K562 (cell line): ENCODE results near the gene PPP1R13B. TPM values are rescaled to one million over a fixed set of nuclear protein-coding genes. Genes with fewer than 3 reads are reported as not detected.

Experiments
- ATAC-seq: fragments of 200-7000 bp; cut with Tn5 transposase; 3 replicates; pipeline ENCODE4 v1.9.1; 2020; ENCODE audit warnings: moderate library complexity
- BruUV-seq: library from RNA; stranded (reverse); fragments of 400-500 nt; replicated peaks from 2 replicates; lab custom pipeline; 2021; lab: Mats Ljungman, UMichigan
- CTCF ChIA-PET: fragments of 300-600 bp; formaldehyde crosslinking; extraction: SDS; loops from one replicate; lab custom pipeline; 2021; ENCODE audit warnings: low intra/inter-chr PET ratio; lab: Yijun Ruan, JAX
- POLR2A ChIA-PET: fragments of 300-600, 350-650 bp; sonication (Branson Sonifier 250); formaldehyde crosslinking; extraction: SDS; loops from one replicate; lab custom pipeline; 2021; ENCODE audit warnings: antibody characterized with exemption, inconsistent platforms; lab: Yijun Ruan, JAX
- DNase-seq, 4 experiments: peaks; one replicate each; pipeline versions ENCODE4 v3.0.0 to v3.0.0-alpha.2; 2011 to 2018; ENCODE audit warnings: low spot score in 3 of 4, mixed read lengths in 3 of 4; ENCODE audit errors: extremely low read depth in 1 of 4
- FAIRE-seq: peaks from 2 replicates; lab custom pipeline; 2011; peaks lifted over from hg19 to GRCh38; lab: Jason Lieb, UNC
- H2AFZ ChIP-seq: 2 replicates; pipeline ENCODE4 v1.6.0; 2011; ENCODE audit warnings: low read depth, low read length, control low read depth, inconsistent platforms
- H3K27ac ChIP-seq: fragments of 200-600 bp; 3 replicates; pipeline ENCODE4 v1.8.0; 2011; ENCODE audit warnings: low read depth, mild to moderate bottlenecking, control low read depth, inconsistent platforms, low read length, moderate library complexity, mixed read lengths; ENCODE audit errors: extremely low read depth
- H3K27me3 ChIP-seq, 2 experiments: fragments of 300-600 bp in 1 of 2; 2 replicates in 1 of 2; 3 replicates in 1 of 2; pipeline versions ENCODE4 v1.6.0 to v1.8.0; 2011; ENCODE audit warnings: inconsistent platforms in 2 of 2, low read length in 2 of 2, mild to moderate bottlenecking in 1 of 2, mixed read lengths in 1 of 2, moderate library complexity in 1 of 2; ENCODE audit not compliant: control insufficient read depth in 2 of 2, insufficient read depth in 2 of 2
- H3K36me3 ChIP-seq: fragments of 300-600 bp; 3 replicates; pipeline ENCODE4 v1.8.0; 2011; ENCODE audit warnings: mild to moderate bottlenecking, low read length, inconsistent platforms; ENCODE audit not compliant: control insufficient read depth, insufficient read depth
- H3K4me1 ChIP-seq, 2 experiments: fragments of 200-600 bp in 1 of 2; replicated peaks in 1 of 2; 2 replicates in 1 of 2; 3 replicates in 1 of 2; pipeline versions ENCODE4 v1.5.1 to v1.8.0; 2011; ENCODE audit warnings: inconsistent platforms in 2 of 2, low read length in 2 of 2, mild to moderate bottlenecking in 1 of 2, mixed read lengths in 1 of 2, moderate library complexity in 1 of 2; ENCODE audit not compliant: control insufficient read depth in 2 of 2, insufficient read depth in 2 of 2
- H3K4me2 ChIP-seq: 2 replicates; pipeline ENCODE4 v1.6.1; 2011; ENCODE audit warnings: low read length, control low read depth, inconsistent platforms, mixed read lengths; ENCODE audit not compliant: insufficient read depth
- H3K4me3 ChIP-seq: fragments of 200-600 bp; sonication (generic), shearing (Covaris generic); 2 replicates; pipeline ENCODE4 v1.5.1; 2016; ENCODE audit warnings: control low read depth, inconsistent platforms
- H3K79me2 ChIP-seq: fragments of 200-600 bp; 3 replicates; pipeline ENCODE4 v1.8.0; 2011; ENCODE audit warnings: low read length, inconsistent platforms; ENCODE audit not compliant: control insufficient read depth, insufficient read depth
- H3K9ac ChIP-seq, 2 experiments: 2 replicates each; pipeline versions ENCODE4 v1.6.0 to v1.6.1; 2011; ENCODE audit warnings: low read depth in 2 of 2, low read length in 2 of 2, control low read depth in 1 of 2, inconsistent platforms in 1 of 2, mild to moderate bottlenecking in 1 of 2, mixed read lengths in 1 of 2; ENCODE audit not compliant: insufficient read depth in 1 of 2
- H3K9me1 ChIP-seq: one replicate; pipeline ENCODE4 v1.6.0; 2011; ENCODE audit warnings: inconsistent platforms, mild to moderate bottlenecking, low read length, moderate library complexity; ENCODE audit not compliant: control insufficient read depth, insufficient read depth
- H3K9me3 ChIP-seq: replicated peaks from 2 replicates; pipeline ENCODE4 v1.5.1; 2011; ENCODE audit warnings: low read depth, low read length, inconsistent platforms; ENCODE audit not compliant: control insufficient read depth, insufficient read depth
- H4K20me1 ChIP-seq: replicated peaks from 2 replicates; pipeline ENCODE4 v1.6.1; 2011; ENCODE audit warnings: low read length, inconsistent platforms, mixed read lengths; ENCODE audit not compliant: control insufficient read depth, insufficient read depth
- GATAD2A ChIP-seq: fragments of 450-650 bp; IDR thresholded peaks from 2 replicates; pipeline ENCODE4 v1.6.1; 2017
- ZFPM2 ChIP-seq: fragments of 250-450 bp; sonication (Bioruptor Pico); IDR thresholded peaks from 2 replicates; pipeline ENCODE4 v1.5.1; 2022; ENCODE audit warnings: mild to moderate bottlenecking
- ZNF212 ChIP-seq: fragments of 450-650 bp; formaldehyde crosslinking; IDR thresholded peaks from 2 replicates; pipeline ENCODE4 v1.4.0; 2020; ENCODE audit warnings: mild to moderate bottlenecking
- WGBS: fragments of 100-300 bp; shearing (Covaris generic); methylation state at CpG from one replicate; pipeline ENCODE4 v1.1.6; 2016; ENCODE audit warnings: low coverage, mixed read lengths; ENCODE audit not compliant: insufficient coverage; ENCODE audit errors: missing lambda C conversion rate; 5-methylcytosine and 5-hydroxymethylcytosine counted together
- in situ Hi-C: fragments of 300-500 bp; cut with MboI; formaldehyde crosslinking; loops from 4 replicates; pipeline ENCODE4 v1.15.0; 2018; ENCODE audit warnings: inconsistent platforms, mixed read lengths
- intact Hi-C: fragments of 100-400 bp; cut with micrococcal nuclease; formaldehyde crosslinking; loops from 2 replicates; pipeline ENCODE4 v1.14.2; 2022
- polyA plus RNA-seq, 8 experiments: library from polyadenylated mRNA; depleted of rRNA in 4 of 8; stranded (reverse) in 5 of 8; unstranded in 3 of 8; fragments of >200 nt; fragmentation: Nextera tagmentation in 2 of 8; fragmentation: Illumina TruSeq in 1 of 8; extraction: Ambion mirVana in 2 of 8; extraction: Trizol in 1 of 8; gene quantifications; 2 replicates each; pipeline versions ENCODE4 v1.2.1 to v1.2.3, GENCODE V29; 2011 to 2014; ENCODE audit warnings: inconsistent platforms in 1 of 8, missing spikeins in 1 of 8
- total RNA-seq, 7 experiments: library from RNA; depleted of rRNA in 6 of 7; stranded (reverse); fragments of >200 nt in 6 of 7; fragmentation: Illumina TruSeq in 2 of 7; extraction: Trizol in 2 of 7; gene quantifications; 2 replicates each; pipeline versions ENCODE4 v1.2.1 to v1.2.3, GENCODE V29; 2011 to 2021; ENCODE audit warnings: low replicate concordance in 1 of 7
- TF ChIP-seq, protein P1 (sequence below): sonication (generic); formaldehyde crosslinking; IDR thresholded peaks from 2 replicates; pipeline ENCODE4 v1.8.1; 2023; ENCODE audit warnings: mild to moderate bottlenecking, missing genetic modification reagents

The PPP1R13B gene
- total and polyA plus RNA-seq, 9 of the 15 experiments (the other 6 are each of a cell fraction or from before 2014, with no cell fraction given): 0.03 to 1.7 (median 0.15) TPM

- 96% methylated on average over 18 of the region's 53 CpGs for WGBS
- no peak for TF ChIP-seq ZNF212 (CRISPR knock-in tag)
- no peak for TF ChIP-seq ZFPM2 (CRISPR knock-in tag)
- TF ChIP-seq, protein P1, sequence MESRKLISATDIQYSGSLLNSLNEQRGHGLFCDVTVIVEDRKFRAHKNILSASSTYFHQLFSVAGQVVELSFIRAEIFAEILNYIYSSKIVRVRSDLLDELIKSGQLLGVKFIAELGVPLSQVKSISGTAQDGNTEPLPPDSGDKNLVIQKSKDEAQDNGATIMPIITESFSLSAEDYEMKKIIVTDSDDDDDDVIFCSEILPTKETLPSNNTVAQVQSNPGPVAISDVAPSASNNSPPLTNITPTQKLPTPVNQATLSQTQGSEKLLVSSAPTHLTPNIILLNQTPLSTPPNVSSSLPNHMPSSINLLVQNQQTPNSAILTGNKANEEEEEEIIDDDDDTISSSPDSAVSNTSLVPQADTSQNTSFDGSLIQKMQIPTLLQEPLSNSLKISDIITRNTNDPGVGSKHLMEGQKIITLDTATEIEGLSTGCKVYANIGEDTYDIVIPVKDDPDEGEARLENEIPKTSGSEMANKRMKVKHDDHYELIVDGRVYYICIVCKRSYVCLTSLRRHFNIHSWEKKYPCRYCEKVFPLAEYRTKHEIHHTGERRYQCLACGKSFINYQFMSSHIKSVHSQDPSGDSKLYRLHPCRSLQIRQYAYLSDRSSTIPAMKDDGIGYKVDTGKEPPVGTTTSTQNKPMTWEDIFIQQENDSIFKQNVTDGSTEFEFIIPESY (CRISPR knock-in tag): peak; percentile 73
- no peak for TF ChIP-seq GATAD2A
- Histone ChIP-seq H3K36me3 (peaks cover 56% of the 10 kb centered on the region; the same call in 1 of the 3 replicates), H3K9ac (no peak overlapping the region), H3K4me1 (peaks cover 10 to 64% of the 10 kb centered on the region in 2 experiments; a peak in 4 of 5 replicates), H3K27me3 (no peaks in the 10 kb centered on the region), H3K4me3 (no peak overlapping the region), H2AFZ (no peak overlapping the region), H3K4me2 (no peak overlapping the region), H4K20me1 (no peaks in the 10 kb centered on the region), H3K9me3 (no peaks in the 10 kb centered on the region), H3K27ac (no peak overlapping the region), H3K9me1 (no peaks in the 10 kb centered on the region), H3K79me2 (peaks cover 26% of the 10 kb centered on the region)
- ATAC-seq (no peak), DNase-seq (no peak), FAIRE-seq (no peak)
- BruUV-seq: no TSS peak
- CTCF ChIA-PET: no interaction called here
- in situ Hi-C loops: no loop called here
- POLR2A ChIA-PET: interaction anchor here (0.7 kb wide), 1 partner anchor 384 kb away, joined by 3 read pairs; no protein-coding TSS in a partner anchor
- intact Hi-C loops: no loop called here
Observed at GRCh38 chr14:103727313-103727980, 119.9 kb downstream of the PPP1R13B start.
